Sigmoid colon (tissue), 4 donors: ENCODE data around the gene NEK6.

Source experiments
- EP300 ChIP-seq, 4 donors: sonication (generic); formaldehyde crosslinking; IDR thresholded peaks; one replicate each; pipeline ENCODE4 v1.6.1; 2017; ENCODE audit warnings: antibody characterized with exemption in 4 of 4
- POLR2AphosphoS5 ChIP-seq, 4 donors: sonication (generic); formaldehyde crosslinking; IDR thresholded peaks; one replicate each; pipeline ENCODE4 v1.6.1; 2017; ENCODE audit warnings: antibody characterized with exemption in 4 of 4
- TF ChIP-seq, protein P1 (sequence below), 4 experiments: fragments of 450-650 bp in 3 of 4; fragments of 200-600 bp in 1 of 4; IDR thresholded peaks; one replicate each; pipeline ENCODE4 v1.5.1; 2016 to 2019; ENCODE audit warnings: antibody characterized with exemption in 4 of 4, mild to moderate bottlenecking in 3 of 4, moderate library complexity in 2 of 4

DNA sequence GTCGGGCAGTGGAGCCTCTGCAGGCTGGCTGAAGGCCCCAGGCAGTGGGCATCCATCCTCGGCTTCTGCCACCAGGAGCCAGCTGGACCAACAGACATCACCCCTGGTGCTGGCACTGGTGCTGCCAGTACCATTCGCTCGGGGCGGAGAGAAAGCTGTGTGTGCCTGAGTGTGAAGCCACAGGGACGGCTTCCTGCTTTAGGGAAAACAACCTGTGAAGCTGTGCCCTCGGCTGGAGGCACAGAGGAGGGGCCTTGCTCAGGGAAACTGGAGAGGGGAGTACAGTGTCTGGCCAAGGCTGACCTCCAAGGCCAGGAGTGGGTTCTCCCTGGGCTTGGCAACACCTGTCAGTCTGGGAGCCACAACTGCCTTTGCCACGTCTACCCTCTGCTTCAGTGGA, 38.3 kb downstream of the NEK6 start:
- TF ChIP-seq, protein P1, sequence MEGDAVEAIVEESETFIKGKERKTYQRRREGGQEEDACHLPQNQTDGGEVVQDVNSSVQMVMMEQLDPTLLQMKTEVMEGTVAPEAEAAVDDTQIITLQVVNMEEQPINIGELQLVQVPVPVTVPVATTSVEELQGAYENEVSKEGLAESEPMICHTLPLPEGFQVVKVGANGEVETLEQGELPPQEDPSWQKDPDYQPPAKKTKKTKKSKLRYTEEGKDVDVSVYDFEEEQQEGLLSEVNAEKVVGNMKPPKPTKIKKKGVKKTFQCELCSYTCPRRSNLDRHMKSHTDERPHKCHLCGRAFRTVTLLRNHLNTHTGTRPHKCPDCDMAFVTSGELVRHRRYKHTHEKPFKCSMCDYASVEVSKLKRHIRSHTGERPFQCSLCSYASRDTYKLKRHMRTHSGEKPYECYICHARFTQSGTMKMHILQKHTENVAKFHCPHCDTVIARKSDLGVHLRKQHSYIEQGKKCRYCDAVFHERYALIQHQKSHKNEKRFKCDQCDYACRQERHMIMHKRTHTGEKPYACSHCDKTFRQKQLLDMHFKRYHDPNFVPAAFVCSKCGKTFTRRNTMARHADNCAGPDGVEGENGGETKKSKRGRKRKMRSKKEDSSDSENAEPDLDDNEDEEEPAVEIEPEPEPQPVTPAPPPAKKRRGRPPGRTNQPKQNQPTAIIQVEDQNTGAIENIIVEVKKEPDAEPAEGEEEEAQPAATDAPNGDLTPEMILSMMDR (IDR thresholded peaks at IDR 0.05) = no peak
- no peak for TF ChIP-seq EP300 (IDR thresholded peaks at IDR 0.05)
- no peak for TF ChIP-seq POLR2AphosphoS5 (IDR thresholded peaks at IDR 0.05)
